Measurements from ENCODE around the gene ALDH1L1.

ALDH1L1 gene

GRCh38 chr3:126194713-126195305 lies 14.4 kb upstream of the ALDH1L1 start:
- DNase-seq (ENCODE audit: low spot score): no peak

- DNase-seq (ENCODE audit: low spot score): no peak
Measured at GRCh38 chr3:126191246-126191645, 10.9 kb upstream of the ALDH1L1 start.

GRCh38 chr3:126187920-126188319 lies 7.5 kb upstream of the ALDH1L1 start:
- DNase-seq (ENCODE audit: low spot score): no peak

DNA sequence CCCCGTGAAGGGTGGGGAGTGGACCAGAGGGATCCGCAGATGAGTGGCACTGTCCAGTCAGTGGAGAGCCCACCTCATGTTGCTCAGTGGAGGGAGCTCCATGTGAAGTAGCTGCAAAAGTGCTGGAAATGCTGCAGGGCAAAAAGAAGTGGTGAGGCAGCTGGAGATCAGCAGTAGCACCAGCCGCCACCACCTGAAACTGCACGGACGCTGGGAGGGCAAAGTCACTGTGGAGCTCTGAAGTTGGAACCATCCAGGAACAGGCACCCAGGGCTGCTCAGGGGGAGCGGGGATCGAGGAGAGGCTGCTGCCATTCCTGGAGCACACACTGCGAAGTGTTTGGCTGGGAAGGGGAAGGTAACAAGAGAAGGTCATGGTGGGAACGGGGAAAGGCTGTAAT lies 6.4 kb upstream of the ALDH1L1 start:
- DNase-seq (ENCODE audit: low spot score): no peak

DNA sequence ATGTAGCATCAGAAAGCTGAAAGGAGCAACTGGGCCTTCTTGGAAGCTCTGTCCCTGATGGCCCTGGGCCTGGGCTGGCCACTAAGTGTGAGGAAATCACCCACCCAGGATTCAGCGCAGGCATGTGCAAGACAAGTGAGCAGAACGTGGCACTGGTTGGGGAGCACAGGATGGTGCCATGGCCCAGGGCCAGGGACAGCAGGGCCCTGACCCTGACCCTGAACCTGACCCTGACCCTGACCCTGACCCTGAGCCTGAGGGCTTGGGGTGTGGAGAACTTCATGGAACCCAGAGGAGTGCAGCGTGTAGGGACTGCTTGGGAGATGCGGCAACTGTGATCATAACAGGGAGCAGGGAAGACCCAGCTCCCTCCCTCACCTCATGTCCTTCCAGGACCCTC lies 5.9 kb upstream of the ALDH1L1 start:
- DNase-seq (ENCODE audit: low spot score): no peak

GRCh38 chr3:126184465-126185000 lies 4.1 kb upstream of the ALDH1L1 start:
- no peak for DNase-seq (ENCODE audit: low spot score)

- no peak for DNase-seq (ENCODE audit: low spot score)
Measured at GRCh38 chr3:126181398-126181725, 976 bp upstream of the ALDH1L1 start.

DNA sequence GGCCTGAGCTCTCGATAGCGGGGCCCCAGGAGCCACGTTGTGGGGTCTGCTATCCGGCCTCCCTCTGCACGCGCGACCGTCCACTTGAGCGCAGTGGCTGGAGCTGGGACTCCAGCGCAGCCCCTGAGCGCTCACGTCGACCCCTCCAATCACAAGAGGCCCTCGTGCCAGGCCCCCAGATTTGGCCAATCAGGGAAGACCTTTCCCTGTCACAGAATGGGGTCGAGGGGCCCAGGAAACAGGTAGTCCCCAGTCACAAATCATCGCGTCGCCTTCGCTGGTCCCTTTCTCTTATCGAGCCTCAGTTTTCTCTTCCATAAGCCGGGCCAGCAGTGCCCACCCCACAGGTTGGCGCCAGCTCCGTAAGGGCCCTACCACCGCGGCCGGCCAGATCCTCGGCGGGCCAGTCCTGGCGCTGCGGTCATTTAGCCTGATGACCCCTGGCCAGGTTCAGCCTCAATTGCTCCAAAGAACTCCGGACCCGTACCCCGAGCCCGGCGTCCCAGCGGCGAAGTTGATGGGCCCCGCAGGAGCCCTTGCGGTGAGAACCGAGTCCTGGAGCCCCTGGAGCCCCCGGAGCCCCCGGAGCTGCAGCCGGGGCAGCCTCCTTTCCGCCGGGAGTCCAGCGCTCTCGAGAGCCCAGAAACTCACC lies 435 bp downstream of the ALDH1L1 start:
- DNase-seq (ENCODE audit: low spot score): no peak

GRCh38 chr3:126170073-126170777 lies 10.2 kb downstream of the ALDH1L1 start:
- DNase-seq (ENCODE audit: low spot score): no peak

DNA sequence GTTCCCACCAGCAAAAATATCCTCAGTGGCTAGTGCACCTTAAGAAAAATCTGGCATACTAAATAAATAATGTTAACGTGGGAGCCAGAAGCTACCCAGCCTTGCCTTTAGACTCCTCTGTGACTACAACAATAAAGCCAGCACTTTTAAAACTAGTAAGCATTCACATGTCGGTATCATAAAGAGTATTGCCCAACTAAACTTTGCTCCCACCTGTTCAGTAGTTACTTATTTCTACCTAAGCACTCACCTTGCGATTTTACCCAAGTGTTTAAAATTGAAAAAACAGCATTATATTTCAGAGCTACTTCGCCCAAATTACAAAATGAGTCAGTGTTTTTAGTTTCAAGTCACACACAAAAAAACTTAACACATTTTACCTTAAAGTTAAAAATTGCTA lies 12.8 kb downstream of the ALDH1L1 start:
- DNase-seq (ENCODE audit: low spot score): no peak

DNA sequence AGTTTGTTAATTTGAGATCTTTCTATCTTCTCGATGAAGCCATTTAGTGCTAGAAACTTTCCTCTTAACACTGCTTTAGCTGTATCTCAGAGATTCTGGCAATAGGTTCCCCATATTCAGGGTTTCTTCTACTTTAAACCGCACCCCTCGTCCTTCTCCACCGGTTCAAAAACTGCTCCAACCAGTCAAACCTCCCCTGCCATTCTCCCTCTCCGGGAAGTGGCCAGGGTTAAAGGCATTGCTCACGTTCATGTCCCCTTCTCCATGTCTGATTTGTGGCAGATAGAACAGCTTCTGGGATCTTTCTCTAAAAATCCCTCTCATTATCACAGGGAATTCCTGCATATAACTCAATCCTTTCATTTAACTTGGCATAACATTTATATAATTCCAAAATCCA lies 14.4 kb downstream of the ALDH1L1 start:
- no peak for DNase-seq (ENCODE audit: low spot score)

GRCh38 chr3:126161309-126161708 lies 19.1 kb downstream of the ALDH1L1 start:
- DNase-seq (ENCODE audit: low spot score): no peak

- peak; percentile 5 for DNase-seq (ENCODE audit: low spot score)
Measured at GRCh38 chr3:126160243-126161210, 19.9 kb downstream of the ALDH1L1 start.

DNA sequence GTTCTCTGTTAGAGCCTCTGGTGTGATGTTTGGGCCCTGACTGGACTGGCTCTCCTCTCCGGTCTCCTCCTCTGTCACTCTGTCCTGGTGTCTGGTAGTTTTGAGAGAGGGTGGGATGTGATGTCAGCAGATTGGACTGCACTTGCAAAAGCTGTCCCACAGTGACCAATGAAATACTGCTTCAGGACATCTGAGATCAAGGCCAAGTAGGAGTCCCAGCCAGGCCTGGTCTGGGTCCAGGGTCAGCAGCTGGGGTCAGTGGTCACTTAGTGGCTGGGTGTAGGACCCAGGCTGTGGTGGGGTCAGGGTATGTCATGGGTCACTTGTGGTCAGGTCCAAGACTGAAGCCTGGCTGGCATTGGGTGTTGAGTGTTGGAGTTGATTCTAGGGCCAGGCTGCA lies 20.9 kb downstream of the ALDH1L1 start:
- peak; percentile 9 for DNase-seq (ENCODE audit: low spot score)

DNA sequence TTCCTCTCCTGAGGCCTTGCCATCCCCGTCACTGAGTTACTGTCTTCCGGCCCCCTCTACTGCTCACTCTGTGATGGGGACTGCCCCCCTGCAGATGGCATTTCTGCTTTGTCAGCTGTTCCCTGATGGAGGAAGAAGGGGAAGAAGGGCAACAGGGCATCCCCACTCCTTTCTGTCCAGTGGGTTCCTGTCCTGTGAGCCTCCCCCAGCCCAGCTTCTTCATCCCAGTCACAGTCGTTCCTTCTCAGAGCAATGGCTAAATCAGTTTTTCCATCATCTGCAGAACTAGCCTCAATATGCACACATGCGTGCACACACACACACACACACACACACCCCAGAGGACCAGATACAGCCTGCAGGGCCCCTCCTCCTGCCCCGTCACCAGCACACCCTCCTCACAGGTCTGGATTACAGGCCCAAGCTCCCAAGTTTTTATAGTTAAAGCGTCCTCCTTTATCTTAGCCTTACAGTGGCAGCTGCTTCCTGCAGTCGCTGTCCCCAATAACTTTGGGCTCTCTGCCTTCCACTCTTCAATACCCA lies 21.4 kb downstream of the ALDH1L1 start:
- DNase-seq (ENCODE audit: low spot score): peak; percentile 8

GRCh38 chr3:126158016-126158911 lies 22.1 kb downstream of the ALDH1L1 start:
- peak; percentile 8 for DNase-seq (ENCODE audit: low spot score)

GRCh38 chr3:126157083-126157768 lies 23.2 kb downstream of the ALDH1L1 start:
- DNase-seq (ENCODE audit: low spot score): peak; percentile 4

GRCh38 chr3:126156468-126156867 lies 23.9 kb downstream of the ALDH1L1 start:
- DNase-seq (ENCODE audit: low spot score): peak; percentile 35

DNA sequence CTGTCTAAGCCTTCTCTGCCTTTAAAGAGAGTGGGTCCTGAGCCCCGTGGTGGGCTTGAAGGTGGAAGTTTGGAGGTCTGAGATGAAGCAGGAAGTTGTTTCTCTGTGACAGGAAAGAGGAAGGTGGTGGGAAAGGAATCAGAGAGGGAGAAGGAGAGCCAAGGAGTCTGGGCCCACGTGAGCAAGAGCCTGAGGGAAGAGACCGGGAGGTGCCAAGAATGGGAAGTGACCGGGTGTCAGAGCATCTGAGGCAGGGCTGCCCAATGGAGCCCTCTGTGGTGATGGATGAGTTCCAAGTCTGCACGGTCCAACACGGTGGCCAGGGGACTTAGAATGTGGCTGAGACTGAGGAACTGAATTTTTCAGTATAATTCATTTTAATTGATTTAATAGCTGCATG lies 24.6 kb downstream of the ALDH1L1 start:
- peak; percentile 11 for DNase-seq (ENCODE audit: low spot score)

- DNase-seq (ENCODE audit: low spot score): peak; percentile 5
Measured at GRCh38 chr3:126155280-126155640, 25.1 kb downstream of the ALDH1L1 start.
